ENCODE results near the gene MEX3B. TPM values are rescaled to one million over a fixed set of nuclear protein-coding genes. Genes with fewer than 3 reads are reported as not detected.

Gene MEX3B
- total RNA-seq, 1 experiment from 2014 or later = 11.0 TPM

DNA sequence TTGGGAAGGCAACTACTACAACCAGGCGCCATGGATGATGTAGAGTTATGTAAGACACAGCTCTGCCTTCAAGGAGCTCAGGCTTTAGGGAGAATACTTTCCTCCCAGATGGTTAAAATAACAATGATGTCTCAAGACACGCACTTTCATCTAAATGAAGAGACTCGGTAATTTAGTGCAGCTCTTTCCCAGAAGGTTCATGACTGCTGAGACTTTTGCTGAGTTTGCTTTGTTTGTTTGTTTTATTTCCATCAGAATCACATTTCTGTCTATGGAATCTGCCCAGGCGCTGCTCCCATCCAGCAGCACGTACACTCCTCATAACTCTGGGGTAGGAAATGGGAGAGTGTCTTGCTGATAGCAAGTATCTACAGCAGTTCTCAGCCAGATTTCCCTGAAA is 33.9 kb upstream of the MEX3B start:
- Histone ChIP-seq H2BK15ac (ENCODE audit: low read depth, low read length) (no peak overlapping the region), H3K4me1 (ENCODE audit: insufficient read depth, low read length) (no peaks in the 10 kb centered on the region), H3K23me2 (ENCODE audit: insufficient read length, low read depth, low read length, poor library complexity, severe bottlenecking) (no peaks in the 10 kb centered on the region), H3K4ac (ENCODE audit: low read depth, low read length) (no peak overlapping the region), H4K91ac (ENCODE audit: insufficient read length, low read depth, low read length) (no peak overlapping the region), H3K9ac (ENCODE audit: extremely low read depth, insufficient read length, low read length) (no peak overlapping the region), H3K14ac (ENCODE audit: insufficient read depth, low read length) (no peak overlapping the region), H2AFZ (ENCODE audit: low read length) (no peak overlapping the region), H3K79me2 (ENCODE audit: insufficient read depth, low read length) (no peaks in the 10 kb centered on the region), H2BK120ac (ENCODE audit: low read depth, low read length, poor library complexity, severe bottlenecking) (no peak overlapping the region), H3K27ac (ENCODE audit: insufficient read length, low read depth, low read length) (no peak overlapping the region), H3K79me1 (ENCODE audit: insufficient read depth, low read depth, low read length, poor library complexity, severe bottlenecking) (no peaks in the 10 kb centered on the region), H3K4me2 (ENCODE audit: insufficient read depth, insufficient read length, low read length) (no peak overlapping the region), H3K9me3 (ENCODE audit: control insufficient read depth, low read depth, low read length) (no peaks in the 10 kb centered on the region), H2BK5ac (ENCODE audit: insufficient read length, low read length) (no peak overlapping the region), H4K5ac (ENCODE audit: insufficient read length, low read depth, low read length) (no peak overlapping the region), H4K8ac (replicated peaks; ENCODE audit: insufficient read length, low read depth, low read length) (no peak overlapping the region), H3T11ph (ENCODE audit: low read length) (no peak overlapping the region), H2BK20ac (ENCODE audit: low read depth, low read length, poor library complexity, severe bottlenecking) (no peak overlapping the region), H2AK5ac (ENCODE audit: insufficient read length, low read length) (no peak overlapping the region), H2BK12ac (ENCODE audit: insufficient read length, low read depth, low read length) (no peak overlapping the region), H3K23ac (ENCODE audit: insufficient read length, low read depth, low read length) (no peak overlapping the region), H3K18ac (ENCODE audit: insufficient read length, low read depth, low read length) (no peak overlapping the region), H4K20me1 (ENCODE audit: control insufficient read depth, insufficient read depth, insufficient read length) (no peaks in the 10 kb centered on the region), H3K27me3 (ENCODE audit: insufficient read depth, low read length) (no peaks in the 10 kb centered on the region), H3K56ac (ENCODE audit: insufficient read length, low read depth, low read length) (no peak overlapping the region)
- Mint-ChIP-seq H3K9me3 (no peaks in the 10 kb centered on the region), H3K27ac (peak overlapping the region in 1 of 3 experiments; percentile 30; a peak in 1 of 7 replicates), H3K4me1 (peaks cover 7 to 9% of the 10 kb centered on the region in 2 experiments), H3K27me3 (ENCODE audit: low read depth) (peaks cover 7% of the 10 kb centered on the region), H3K4me3 (no peak overlapping the region), H3K36me3 (ENCODE audit: insufficient read depth in 1 of 3, low read depth in 3 of 3) (no peaks in the 10 kb centered on the region)
- DNase-seq = no peak
- TF ChIP-seq, protein P1, sequence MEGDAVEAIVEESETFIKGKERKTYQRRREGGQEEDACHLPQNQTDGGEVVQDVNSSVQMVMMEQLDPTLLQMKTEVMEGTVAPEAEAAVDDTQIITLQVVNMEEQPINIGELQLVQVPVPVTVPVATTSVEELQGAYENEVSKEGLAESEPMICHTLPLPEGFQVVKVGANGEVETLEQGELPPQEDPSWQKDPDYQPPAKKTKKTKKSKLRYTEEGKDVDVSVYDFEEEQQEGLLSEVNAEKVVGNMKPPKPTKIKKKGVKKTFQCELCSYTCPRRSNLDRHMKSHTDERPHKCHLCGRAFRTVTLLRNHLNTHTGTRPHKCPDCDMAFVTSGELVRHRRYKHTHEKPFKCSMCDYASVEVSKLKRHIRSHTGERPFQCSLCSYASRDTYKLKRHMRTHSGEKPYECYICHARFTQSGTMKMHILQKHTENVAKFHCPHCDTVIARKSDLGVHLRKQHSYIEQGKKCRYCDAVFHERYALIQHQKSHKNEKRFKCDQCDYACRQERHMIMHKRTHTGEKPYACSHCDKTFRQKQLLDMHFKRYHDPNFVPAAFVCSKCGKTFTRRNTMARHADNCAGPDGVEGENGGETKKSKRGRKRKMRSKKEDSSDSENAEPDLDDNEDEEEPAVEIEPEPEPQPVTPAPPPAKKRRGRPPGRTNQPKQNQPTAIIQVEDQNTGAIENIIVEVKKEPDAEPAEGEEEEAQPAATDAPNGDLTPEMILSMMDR (conservative IDR thresholded peaks at IDR 0.05) = no peak
- no CpG with 5 or more reads among the region's 5 CpGs for WGBS (ENCODE audit: extremely low coverage, insufficient read length, low lambda C conversion rate)

All from H9 (cell line).